GM19468 (cell line): ENCODE results near the gene CYP2S1.
"Not testable (repeated sequence)": the region's sequence is repeated elsewhere in the genome, so short reads cannot be mapped to it uniquely, and the experiment has no call there.

Source experiments
- ATAC-seq: cut with Tn5 transposase; IDR thresholded peaks from one replicate; pipeline ENCODE4 v1.9.1; 2021; ENCODE audit warnings: mild to moderate bottlenecking, moderate library complexity, moderate number of reproducible peaks; ENCODE audit not compliant: unreplicated experiment; ENCODE audit errors: extremely low read depth

CYP2S1 gene

DNA sequence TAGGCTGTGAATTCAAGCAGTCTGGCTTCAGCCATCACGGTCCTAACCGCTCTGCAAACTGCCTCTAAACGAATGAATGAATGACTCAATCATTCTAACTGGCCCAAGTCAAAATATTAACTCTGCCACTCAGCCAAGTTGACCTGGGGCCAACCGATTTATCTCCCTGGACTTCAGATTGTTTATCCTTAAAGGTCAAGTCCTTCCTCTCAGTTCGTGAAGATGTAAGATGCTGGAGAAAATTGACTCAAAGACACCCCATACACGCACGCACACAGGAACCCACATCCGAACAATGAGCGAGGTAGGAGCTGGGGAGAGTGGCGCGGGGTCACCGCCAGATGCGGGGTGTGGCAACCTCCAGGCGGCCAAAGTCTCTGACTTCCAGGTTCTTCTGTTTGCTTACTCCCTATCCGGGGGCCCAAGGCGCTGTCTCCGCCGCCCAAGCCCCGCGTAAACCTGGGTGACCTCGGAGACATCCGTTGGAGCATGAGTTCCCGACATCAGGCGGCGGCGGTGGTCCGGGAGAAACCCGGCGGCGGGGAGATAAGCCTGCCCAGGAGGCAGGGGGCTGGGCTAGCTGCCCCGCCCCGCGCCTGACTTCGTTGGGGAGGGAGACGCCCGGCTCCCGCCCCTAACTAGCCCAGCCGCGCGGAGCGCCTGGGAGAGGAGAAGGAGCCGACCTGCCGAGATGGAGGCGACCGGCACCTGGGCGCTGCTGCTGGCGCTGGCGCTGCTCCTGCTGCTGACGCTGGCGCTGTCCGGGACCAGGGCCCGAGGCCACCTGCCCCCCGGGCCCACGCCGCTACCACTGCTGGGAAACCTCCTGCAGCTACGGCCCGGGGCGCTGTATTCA lies at the start of gene CYP2S1:
TSS of gene CYP2S1 (plus strand) at position 646 of the 856 bp plus-strand sequence. CDS start at position 692, 46 bp downstream.
- no peak for ATAC-seq

- ATAC-seq, result no peak
Observed at GRCh38 chr19:41144403-41144802, 48.6 kb upstream of the CYP2S1 start.

GRCh38 chr19:41149831-41150230 lies 43.2 kb upstream of the CYP2S1 start:
- no peak for ATAC-seq

DNA sequence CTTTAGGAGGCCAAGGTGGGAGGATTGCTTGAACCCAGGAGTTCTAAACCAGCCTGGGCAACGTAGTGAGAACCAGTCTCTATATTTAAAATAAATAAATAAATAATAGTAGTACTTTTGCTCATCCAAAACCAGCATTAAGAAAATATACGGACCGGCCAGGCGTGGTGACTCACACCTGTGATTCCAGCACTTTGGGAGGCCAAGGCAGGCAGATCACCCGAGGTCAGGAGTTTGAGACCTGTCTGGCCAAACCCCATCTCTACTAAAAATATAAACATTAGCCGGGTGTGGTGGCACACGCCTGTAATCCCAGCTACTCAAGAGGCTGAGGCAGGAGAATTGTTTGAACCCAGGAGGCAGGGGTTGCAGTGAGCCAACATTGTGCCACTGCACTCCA lies 42.0 kb upstream of the CYP2S1 start:
- ATAC-seq, result not testable (repeated sequence)

- ATAC-seq, result no peak
Observed at GRCh38 chr19:41154060-41154459, 39.0 kb upstream of the CYP2S1 start.

GRCh38 chr19:41156207-41156606 lies 36.8 kb upstream of the CYP2S1 start:
- ATAC-seq, result no peak

GRCh38 chr19:41159881-41160280 lies 33.1 kb upstream of the CYP2S1 start:
- no peak for ATAC-seq

DNA sequence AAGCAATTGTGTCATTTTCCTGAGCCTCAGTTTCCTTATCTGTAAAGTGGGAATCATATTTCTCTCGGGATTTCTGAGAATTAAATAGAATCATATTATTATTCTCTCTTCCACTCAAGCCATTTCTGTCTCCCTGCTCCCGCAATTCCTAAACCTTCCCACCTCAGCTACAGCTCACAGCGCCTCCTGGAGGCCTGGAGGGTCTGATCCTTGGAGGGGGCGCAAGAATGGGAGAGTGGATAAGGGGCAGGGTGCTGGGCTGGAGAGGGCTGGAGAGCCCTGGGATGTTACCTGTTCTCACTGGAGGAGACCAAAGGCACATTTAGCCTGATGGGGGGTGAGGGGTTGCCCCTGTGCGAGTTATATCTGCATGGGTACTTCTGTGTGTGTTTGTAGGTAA lies 31.1 kb upstream of the CYP2S1 start:
- no peak for ATAC-seq

- no peak for ATAC-seq
Observed at GRCh38 chr19:41166944-41167804, 25.8 kb upstream of the CYP2S1 start.

- ATAC-seq, result no peak
Observed at GRCh38 chr19:41172297-41173164, 20.5 kb upstream of the CYP2S1 start.

GRCh38 chr19:41174297-41174928 lies 18.6 kb upstream of the CYP2S1 start:
- ATAC-seq, result no peak

DNA sequence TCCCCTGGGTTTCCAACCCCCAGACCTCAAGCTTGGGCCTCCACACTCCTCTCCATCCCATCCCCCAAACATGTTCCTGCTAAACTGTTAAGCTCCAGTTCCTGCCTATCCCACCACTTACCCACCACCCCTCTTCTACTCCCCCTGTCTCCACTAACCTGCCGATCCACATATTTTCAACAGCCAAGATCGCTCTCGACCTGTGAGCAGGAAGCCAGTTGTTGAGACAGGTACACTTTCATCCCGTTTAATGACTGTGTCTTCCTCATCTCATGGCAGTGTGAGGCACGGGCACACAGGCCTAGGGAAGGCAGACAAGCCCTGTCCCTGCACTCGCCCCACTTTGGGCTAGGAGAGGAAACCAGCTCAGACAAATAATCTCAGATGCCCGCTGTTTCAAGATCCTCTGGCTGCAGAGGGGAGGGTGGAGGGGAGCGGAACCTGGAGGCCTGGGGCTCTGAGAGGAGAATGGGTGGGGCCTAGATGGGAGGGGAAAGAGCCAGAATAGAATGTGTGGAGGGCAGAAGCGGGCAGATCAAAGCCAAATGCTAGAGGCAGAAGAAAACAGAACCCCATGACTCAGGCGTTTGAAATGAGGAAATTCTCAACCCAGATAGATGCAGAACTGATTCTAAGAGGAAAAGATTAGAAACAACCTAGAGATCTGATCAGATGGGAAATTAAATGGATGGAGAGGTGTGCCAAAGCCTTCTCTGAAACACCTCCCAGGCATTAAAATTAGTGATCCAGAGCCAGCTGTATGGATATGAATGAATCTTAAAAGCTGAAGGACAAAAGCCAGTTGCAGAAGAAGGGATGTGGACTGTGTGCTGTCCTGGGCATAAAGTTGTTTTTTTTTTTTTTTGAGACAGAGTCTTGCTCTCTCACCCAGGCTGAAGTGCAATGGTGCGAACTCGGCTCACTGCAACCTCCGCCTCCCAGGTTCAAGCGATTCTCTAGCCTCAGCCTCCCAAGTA lies 16.9 kb upstream of the CYP2S1 start:
- ATAC-seq, result no peak

- not testable (repeated sequence) for ATAC-seq
Observed at GRCh38 chr19:41180173-41180572, 12.8 kb upstream of the CYP2S1 start.

- no peak for ATAC-seq
Observed at GRCh38 chr19:41186971-41187883, 5.8 kb upstream of the CYP2S1 start.

DNA sequence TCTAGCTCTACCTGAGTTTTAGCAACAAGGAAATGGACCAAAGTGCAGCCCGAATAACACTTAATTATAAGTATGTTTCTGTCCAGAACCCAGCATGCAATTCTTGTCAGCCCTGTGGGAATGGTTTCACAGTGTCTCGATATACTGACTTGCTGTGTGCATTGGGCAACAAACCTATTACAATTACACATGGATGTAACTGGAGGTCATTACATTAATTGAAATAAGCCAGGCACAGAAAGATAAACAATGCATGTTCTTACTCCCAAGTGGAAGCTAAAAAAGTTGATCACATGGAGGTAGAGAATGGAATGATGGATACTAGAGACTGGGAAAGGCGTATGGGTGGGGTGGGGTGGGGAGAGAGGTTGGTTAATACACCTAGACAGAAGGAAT lies 5.1 kb upstream of the CYP2S1 start:
- no peak for ATAC-seq

DNA sequence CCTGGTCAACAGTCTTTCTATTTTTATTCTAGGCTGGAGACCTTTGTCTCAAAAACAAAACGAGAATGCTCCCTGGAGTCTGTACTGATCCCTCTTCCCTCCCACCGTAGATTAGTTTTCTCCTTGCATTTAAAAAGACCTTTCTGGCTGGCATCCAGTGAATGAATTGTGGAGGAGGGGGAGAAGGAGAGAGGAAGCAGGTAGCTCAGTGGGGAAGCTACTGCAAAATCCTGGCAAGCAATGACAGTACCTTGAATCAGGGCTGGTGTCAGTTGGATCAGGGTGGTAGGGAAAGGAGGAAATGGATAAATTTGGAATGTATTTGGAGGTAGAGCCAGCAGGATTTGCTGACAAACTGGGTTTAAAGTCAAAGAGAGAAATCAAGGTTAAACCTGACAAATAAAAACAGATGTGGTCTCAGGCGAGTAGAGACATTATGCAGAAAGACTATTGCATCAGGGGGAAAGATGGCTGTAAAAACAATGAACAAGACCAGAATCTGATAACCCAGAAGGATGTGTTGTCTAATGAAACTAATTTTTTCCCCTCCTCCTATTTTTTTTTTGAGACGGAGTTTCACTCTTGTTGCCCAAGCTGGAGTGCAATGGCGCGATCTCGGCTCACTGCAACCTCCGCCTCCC lies 3.5 kb upstream of the CYP2S1 start:
- ATAC-seq, result no peak
